Ishikawa (cell line): ENCODE measurements around the gene MECR.

Experiments
- CEBPB ChIP-seq: IDR thresholded peaks from 2 replicates; pipeline ENCODE4 v1.6.1; 2012
- CREB1 ChIP-seq: IDR thresholded peaks from 2 replicates; pipeline ENCODE4 v1.6.1; 2012; ENCODE audit warnings: low read depth
- EGR1 ChIP-seq: IDR thresholded peaks from 2 replicates; pipeline ENCODE4 v1.6.1; 2012
- EP300 ChIP-seq: IDR thresholded peaks from 2 replicates; pipeline ENCODE4 v1.6.1; 2012; ENCODE audit warnings: borderline replicate concordance
- FOXM1 ChIP-seq: IDR thresholded peaks from 2 replicates; pipeline ENCODE4 v1.6.1; 2012; ENCODE audit warnings: low read depth, borderline replicate concordance
- NFIC ChIP-seq: IDR thresholded peaks from 2 replicates; pipeline ENCODE4 v1.6.1; 2012
- RAD21 ChIP-seq: IDR thresholded peaks from 2 replicates; pipeline ENCODE4 v1.6.1; 2012; ENCODE audit warnings: low read depth
- TAF1 ChIP-seq: IDR thresholded peaks from 2 replicates; pipeline ENCODE4 v1.6.1; 2012; ENCODE audit warnings: low read depth, mild to moderate bottlenecking
- TCF12 ChIP-seq: IDR thresholded peaks from 2 replicates; pipeline ENCODE4 v1.6.1; 2012; ENCODE audit warnings: low read depth
- TEAD4 ChIP-seq: IDR thresholded peaks from 2 replicates; pipeline ENCODE4 v1.6.1; 2012
- YY1 ChIP-seq: IDR thresholded peaks from 2 replicates; pipeline ENCODE4 v1.6.1; 2012; ENCODE audit warnings: low read depth
- ZBTB7A ChIP-seq: IDR thresholded peaks from 2 replicates; pipeline ENCODE4 v1.6.1; 2012; ENCODE audit warnings: low read depth
- TF ChIP-seq, protein P1 (sequence below): IDR thresholded peaks from 2 replicates; pipeline ENCODE4 v1.6.1; 2012
- TF ChIP-seq, protein P2 (sequence below): IDR thresholded peaks from 2 replicates; pipeline ENCODE4 v1.6.1; 2012; ENCODE audit warnings: low read depth, mild to moderate bottlenecking
- TF ChIP-seq, protein P3 (sequence below): IDR thresholded peaks from 2 replicates; pipeline ENCODE4 v1.6.1; 2012

Gene MECR

DNA sequence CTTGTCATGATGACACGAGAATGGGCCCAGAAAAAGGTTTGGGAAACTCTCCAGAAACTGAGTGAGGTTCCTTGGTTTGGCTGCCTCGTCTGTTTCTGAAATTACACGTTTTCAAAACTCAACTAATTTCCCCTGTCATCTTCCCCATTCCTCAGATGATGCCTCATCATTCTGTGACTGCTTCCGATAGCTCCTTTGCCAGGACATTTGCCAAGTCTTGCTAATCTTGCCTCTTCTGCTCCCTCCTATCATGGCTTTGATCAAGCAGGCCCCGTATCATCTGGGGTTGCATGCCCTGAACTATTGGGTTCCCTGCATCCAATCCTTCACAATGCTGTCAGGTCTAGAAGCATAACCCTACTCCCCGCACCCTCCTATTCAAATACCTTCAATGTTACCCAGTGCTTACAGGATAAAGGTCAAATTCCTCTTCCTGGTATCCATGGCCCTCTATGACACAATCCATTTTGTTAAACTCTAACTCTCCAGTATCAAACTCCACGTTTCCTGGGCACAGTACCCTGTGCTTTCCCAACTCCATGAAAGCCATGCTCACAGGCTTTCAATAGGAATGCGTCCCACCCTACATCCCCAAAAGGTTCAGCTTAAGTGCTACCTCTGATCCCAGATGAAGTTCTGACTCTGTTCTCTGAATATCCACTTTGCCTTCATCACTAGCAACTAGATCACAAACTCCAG lies 84.8 kb downstream of the MECR start:
- TF ChIP-seq RAD21, result no peak
- TF ChIP-seq TEAD4, result no peak
- no peak for TF ChIP-seq TCF12
- TF ChIP-seq, protein P1, sequence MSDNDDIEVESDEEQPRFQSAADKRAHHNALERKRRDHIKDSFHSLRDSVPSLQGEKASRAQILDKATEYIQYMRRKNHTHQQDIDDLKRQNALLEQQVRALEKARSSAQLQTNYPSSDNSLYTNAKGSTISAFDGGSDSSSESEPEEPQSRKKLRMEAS, result no peak
- no peak for TF ChIP-seq CREB1
- TF ChIP-seq EP300, result no peak
- TF ChIP-seq, protein P2, sequence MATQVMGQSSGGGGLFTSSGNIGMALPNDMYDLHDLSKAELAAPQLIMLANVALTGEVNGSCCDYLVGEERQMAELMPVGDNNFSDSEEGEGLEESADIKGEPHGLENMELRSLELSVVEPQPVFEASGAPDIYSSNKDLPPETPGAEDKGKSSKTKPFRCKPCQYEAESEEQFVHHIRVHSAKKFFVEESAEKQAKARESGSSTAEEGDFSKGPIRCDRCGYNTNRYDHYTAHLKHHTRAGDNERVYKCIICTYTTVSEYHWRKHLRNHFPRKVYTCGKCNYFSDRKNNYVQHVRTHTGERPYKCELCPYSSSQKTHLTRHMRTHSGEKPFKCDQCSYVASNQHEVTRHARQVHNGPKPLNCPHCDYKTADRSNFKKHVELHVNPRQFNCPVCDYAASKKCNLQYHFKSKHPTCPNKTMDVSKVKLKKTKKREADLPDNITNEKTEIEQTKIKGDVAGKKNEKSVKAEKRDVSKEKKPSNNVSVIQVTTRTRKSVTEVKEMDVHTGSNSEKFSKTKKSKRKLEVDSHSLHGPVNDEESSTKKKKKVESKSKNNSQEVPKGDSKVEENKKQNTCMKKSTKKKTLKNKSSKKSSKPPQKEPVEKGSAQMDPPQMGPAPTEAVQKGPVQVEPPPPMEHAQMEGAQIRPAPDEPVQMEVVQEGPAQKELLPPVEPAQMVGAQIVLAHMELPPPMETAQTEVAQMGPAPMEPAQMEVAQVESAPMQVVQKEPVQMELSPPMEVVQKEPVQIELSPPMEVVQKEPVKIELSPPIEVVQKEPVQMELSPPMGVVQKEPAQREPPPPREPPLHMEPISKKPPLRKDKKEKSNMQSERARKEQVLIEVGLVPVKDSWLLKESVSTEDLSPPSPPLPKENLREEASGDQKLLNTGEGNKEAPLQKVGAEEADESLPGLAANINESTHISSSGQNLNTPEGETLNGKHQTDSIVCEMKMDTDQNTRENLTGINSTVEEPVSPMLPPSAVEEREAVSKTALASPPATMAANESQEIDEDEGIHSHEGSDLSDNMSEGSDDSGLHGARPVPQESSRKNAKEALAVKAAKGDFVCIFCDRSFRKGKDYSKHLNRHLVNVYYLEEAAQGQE, result no peak
- TF ChIP-seq, protein P3, sequence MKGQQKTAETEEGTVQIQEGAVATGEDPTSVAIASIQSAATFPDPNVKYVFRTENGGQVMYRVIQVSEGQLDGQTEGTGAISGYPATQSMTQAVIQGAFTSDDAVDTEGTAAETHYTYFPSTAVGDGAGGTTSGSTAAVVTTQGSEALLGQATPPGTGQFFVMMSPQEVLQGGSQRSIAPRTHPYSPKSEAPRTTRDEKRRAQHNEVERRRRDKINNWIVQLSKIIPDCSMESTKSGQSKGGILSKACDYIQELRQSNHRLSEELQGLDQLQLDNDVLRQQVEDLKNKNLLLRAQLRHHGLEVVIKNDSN, result no peak
- no peak for TF ChIP-seq NFIC
- no peak for TF ChIP-seq FOXM1
- no peak for TF ChIP-seq YY1
- TF ChIP-seq ZBTB7A, result no peak
- no peak for TF ChIP-seq TAF1
- TF ChIP-seq CEBPB, result no peak
- no peak for TF ChIP-seq EGR1

DNA sequence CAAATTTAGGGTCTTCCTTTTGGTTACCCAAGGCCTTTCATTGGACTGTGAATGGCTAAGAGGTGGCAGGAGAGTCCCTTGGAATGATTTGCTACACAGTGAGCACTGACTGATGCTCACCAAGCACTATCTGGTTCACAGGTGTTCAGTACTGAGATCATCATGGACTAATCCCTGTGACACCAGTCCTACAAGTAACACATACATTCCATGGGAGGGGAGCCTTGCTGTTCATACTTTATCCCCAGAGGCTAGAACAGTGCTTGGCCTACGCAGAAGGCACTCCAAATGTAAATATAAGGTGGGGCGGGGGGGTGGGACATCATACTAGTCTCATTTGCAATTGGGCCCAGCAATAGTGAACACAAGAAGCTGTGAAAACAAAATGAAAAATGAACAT lies 86.6 kb downstream of the MECR start:
- no peak for TF ChIP-seq FOXM1
- TF ChIP-seq TCF12, result no peak
- TF ChIP-seq, protein P2, result no peak
- TF ChIP-seq YY1, result no peak
- no peak for TF ChIP-seq ZBTB7A
- TF ChIP-seq CEBPB, result no peak
- TF ChIP-seq NFIC, result no peak
- TF ChIP-seq RAD21, result no peak

DNA sequence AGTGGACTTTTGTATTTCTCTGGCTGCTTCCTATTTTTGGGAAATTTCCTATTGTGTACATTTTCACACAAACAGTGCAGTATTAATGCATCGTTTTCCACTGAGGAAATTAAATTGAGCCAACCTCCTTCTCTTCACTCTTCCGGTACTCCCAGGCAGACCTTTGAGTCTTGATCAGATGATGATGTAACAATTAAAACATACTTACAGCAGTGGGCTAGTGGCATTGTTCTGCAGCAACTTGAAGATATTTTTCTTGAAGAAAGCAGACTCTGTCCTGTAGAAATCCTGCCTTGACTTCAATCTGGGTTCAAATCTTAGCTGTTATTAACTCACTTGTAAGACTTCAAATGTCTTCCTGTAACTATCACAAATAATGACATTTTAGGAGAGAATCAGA lies 88.0 kb downstream of the MECR start:
- TF ChIP-seq, protein P1, result no peak
- no peak for TF ChIP-seq TEAD4
- TF ChIP-seq, protein P2, result no peak
- TF ChIP-seq CREB1, result no peak
- no peak for TF ChIP-seq YY1
- TF ChIP-seq EGR1, result no peak
- TF ChIP-seq, protein P3, result no peak
- TF ChIP-seq FOXM1, result no peak
- no peak for TF ChIP-seq CEBPB
- TF ChIP-seq EP300, result no peak
- no peak for TF ChIP-seq RAD21
- no peak for TF ChIP-seq ZBTB7A
- TF ChIP-seq TAF1, result no peak
- no peak for TF ChIP-seq NFIC
- no peak for TF ChIP-seq TCF12
